GM19452 (cell line): ENCODE measurements around the gene GDPD5.

Experiments used
- ATAC-seq: cut with Tn5 transposase; IDR thresholded peaks from one replicate; pipeline ENCODE4 v1.9.1; 2021; ENCODE audit not compliant: unreplicated experiment

GDPD5 gene

GRCh38 chr11:75474240-75474639, 51.5 kb downstream of the GDPD5 start:
- ATAC-seq, result no peak

- no peak for ATAC-seq
Observed at GRCh38 chr11:75473684-75474083, 52.1 kb downstream of the GDPD5 start.

- no peak for ATAC-seq
Observed at GRCh38 chr11:75472081-75472732, 53.5 kb downstream of the GDPD5 start.

- no peak for ATAC-seq
Observed at GRCh38 chr11:75471176-75471973, 54.4 kb downstream of the GDPD5 start.

GRCh38 chr11:75470476-75471080, 55.2 kb downstream of the GDPD5 start:
- ATAC-seq, result no peak

GRCh38 chr11:75469785-75470405, 55.8 kb downstream of the GDPD5 start:
- no peak for ATAC-seq

GRCh38 chr11:75468534-75469340, 57.0 kb downstream of the GDPD5 start:
- no peak for ATAC-seq

GRCh38 chr11:75467881-75468280, 57.9 kb downstream of the GDPD5 start:
- ATAC-seq, result no peak

- no peak for ATAC-seq
Observed at GRCh38 chr11:75467311-75467710, 58.4 kb downstream of the GDPD5 start.

- ATAC-seq, result no peak
Observed at GRCh38 chr11:75465701-75466531, 59.8 kb downstream of the GDPD5 start.

GRCh38 chr11:75463106-75463774, 62.5 kb downstream of the GDPD5 start:
- no peak for ATAC-seq

GRCh38 chr11:75462117-75462653, 63.6 kb downstream of the GDPD5 start:
- no peak for ATAC-seq

- ATAC-seq, result no peak
Observed at GRCh38 chr11:75461151-75461550, 64.6 kb downstream of the GDPD5 start.

GRCh38 chr11:75456596-75457183, 69.1 kb downstream of the GDPD5 start:
- ATAC-seq, result no peak

- ATAC-seq, result no peak
Observed at GRCh38 chr11:75454987-75455386, 70.8 kb downstream of the GDPD5 start.

- ATAC-seq, result no peak
Observed at GRCh38 chr11:75453916-75454655, 71.7 kb downstream of the GDPD5 start.

GRCh38 chr11:75450826-75451821, 74.6 kb downstream of the GDPD5 start:
- no peak for ATAC-seq
